ENCODE measurements around the gene RRP1.

DNA sequence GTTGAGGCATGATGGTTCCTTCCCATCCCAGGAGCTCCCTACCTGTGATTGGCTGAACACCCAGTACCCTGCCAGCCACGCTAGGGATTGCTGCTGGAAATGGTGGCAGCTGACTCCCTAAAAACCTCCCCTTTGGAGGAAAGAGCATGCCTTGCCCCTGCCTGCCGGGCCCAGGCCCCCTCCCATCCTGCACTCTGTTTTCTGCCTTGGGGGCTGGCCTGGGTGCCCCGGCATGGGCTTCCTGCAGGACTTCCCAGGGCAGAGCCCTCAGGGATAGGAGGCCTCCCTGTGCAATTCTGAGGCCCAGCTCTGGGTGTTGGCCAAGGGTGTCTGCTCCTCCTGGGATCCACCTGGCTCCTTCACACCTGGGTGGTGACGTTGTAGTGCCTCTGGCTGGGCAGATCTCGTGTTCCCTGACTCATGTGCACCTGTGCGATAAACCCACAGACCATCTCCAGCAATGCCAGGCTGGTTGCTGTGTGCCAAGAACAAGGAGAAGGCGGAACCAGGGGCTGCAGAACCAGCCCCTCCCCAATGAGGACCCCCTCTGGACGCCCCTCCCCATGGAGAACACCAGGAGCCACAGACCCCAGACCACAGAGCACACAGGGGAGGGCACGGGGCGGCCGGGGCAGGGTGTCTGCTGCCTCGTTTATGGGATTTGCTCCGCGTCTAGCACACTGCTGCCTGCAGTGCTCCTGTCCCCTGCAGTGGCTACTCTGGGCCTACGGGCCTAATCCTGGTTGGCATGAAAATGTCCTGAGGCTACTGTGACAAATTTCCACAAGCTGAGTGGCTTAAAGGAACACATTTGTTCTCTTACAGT is 26.9 kb upstream of the RRP1 start:
- no peak for TF ChIP-seq YY1 (IDR thresholded peaks at IDR 0.05; ENCODE audit: insufficient read depth, insufficient read length)
- TF ChIP-seq ZNF274 (IDR thresholded peaks at IDR 0.05; ENCODE audit: low read depth, low read length), result no peak
- TF ChIP-seq SUZ12 (IDR thresholded peaks at IDR 0.05; ENCODE audit: extremely low read depth, insufficient read depth, insufficient read length), result no peak
